ENCODE measurements around the gene MRTFB.
A peak's percentile ranks its signal among the peaks of the same experiment; 100 is the strongest.
"Not testable (repeated sequence)": the region's sequence is repeated elsewhere in the genome, so short reads cannot be mapped to it uniquely, and the experiment has no call there.

The MRTFB gene

DNA sequence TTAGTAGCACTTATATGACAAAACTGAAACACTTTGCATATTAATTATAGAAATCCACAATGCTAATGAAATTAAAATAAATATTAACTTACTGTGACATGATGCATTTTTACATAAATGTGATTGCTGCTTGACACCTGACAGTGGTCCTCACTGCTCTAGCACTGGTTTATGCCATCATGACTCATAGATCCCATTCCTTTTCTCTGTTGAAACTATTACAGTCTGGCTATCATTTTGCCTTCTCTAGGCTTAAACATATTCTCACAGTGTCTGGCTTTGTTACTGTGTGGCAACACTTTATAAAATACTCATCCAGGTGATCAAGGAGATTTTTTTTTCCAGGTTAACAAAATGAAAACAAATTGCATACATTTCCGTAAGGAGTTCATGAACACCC, 108.0 kb downstream of the MRTFB start:
- TF ChIP-seq, protein P1, sequence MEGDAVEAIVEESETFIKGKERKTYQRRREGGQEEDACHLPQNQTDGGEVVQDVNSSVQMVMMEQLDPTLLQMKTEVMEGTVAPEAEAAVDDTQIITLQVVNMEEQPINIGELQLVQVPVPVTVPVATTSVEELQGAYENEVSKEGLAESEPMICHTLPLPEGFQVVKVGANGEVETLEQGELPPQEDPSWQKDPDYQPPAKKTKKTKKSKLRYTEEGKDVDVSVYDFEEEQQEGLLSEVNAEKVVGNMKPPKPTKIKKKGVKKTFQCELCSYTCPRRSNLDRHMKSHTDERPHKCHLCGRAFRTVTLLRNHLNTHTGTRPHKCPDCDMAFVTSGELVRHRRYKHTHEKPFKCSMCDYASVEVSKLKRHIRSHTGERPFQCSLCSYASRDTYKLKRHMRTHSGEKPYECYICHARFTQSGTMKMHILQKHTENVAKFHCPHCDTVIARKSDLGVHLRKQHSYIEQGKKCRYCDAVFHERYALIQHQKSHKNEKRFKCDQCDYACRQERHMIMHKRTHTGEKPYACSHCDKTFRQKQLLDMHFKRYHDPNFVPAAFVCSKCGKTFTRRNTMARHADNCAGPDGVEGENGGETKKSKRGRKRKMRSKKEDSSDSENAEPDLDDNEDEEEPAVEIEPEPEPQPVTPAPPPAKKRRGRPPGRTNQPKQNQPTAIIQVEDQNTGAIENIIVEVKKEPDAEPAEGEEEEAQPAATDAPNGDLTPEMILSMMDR (IDR thresholded peaks at IDR 0.05; ENCODE audit: low read depth, low read length, missing control alignments): no peak
- no peak overlapping the region for H3K27ac ChIP-seq
- H3K27me3 ChIP-seq (replicated peaks): no peaks in the 10 kb centered on the region
- in situ Hi-C loops (cut with HindIII; ENCODE audit: low pct_ligation_motif_present, low sequenced_read_pairs): no loop called here
- H3K4me3 ChIP-seq (ENCODE audit: low read depth, low read length): no peak overlapping the region
- H3K36me3 ChIP-seq (replicated peaks): no peaks in the 10 kb centered on the region
- DNase-seq: no peak

DNA sequence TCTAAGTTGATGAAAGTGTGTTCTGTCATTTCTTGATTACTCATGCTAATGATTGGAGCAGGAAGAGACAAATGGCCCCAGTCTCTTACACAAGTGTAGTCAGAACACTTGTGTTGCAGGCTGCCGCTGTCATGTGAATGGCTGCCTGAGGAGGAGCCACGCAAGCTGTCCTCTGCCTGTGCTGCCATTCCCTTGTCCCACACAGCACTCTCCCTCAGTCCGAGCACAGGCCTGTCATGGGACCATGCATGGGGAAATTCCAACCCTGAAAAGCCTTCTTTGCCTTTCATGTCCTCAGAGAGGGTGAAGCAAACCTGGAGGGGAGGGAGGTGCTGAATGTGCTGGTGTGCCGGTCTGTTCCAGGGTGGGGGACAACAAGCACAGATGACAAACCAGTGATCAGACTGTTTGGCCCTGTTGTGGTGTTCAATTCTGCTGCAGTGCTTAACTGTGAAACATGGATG, 109.4 kb downstream of the MRTFB start:
- TF ChIP-seq, protein P1 (IDR thresholded peaks at IDR 0.05; ENCODE audit: low read depth, low read length, missing control alignments): no peak
- DNase-seq: no peak
- in situ Hi-C loops (cut with HindIII; ENCODE audit: low pct_ligation_motif_present, low sequenced_read_pairs): no loop called here
- Histone ChIP-seq H3K27ac (no peak overlapping the region), H3K4me3 (ENCODE audit: low read depth, low read length) (no peak overlapping the region), H3K36me3 (replicated peaks) (no peaks in the 10 kb centered on the region), H3K27me3 (replicated peaks) (no peaks in the 10 kb centered on the region)

DNA sequence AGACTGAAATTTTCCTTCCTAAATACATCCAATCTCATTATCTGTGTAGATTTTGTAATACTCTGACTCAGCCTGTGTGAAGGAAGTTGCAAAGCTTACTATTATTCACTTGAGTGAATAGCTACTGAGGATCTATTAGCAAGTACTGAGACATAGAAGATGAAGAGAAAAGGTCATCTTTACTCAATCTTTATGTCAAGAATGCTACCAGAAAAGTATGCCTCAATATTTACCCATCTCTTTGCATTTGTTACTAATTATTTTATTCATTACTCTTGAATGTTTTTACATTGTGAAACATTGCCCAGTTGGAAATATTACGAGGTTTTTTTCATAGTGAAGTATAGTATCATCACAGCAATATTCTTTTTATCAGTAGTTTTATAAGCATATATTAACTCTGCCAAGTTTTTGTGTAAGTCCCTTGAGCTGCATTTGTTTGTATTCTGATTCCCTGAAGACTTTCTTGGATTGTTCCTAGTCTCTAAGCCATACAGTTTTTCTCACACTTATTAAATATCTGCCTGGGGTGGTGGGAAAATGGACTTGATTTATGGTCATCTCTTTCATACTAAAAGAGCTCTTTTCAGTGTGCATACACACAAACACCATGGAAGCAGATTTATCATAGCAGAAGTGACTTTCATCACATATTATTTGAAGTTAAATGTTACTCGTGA, 110.4 kb downstream of the MRTFB start:
- peak; percentile 44 for DNase-seq
- in situ Hi-C loops (cut with HindIII; ENCODE audit: low pct_ligation_motif_present, low sequenced_read_pairs): no loop called here
- no peak overlapping the region for H3K27ac ChIP-seq
- TF ChIP-seq, protein P1 (IDR thresholded peaks at IDR 0.05; ENCODE audit: low read depth, low read length, missing control alignments): no peak
- no peaks in the 10 kb centered on the region for H3K36me3 ChIP-seq (replicated peaks)
- H3K4me3 ChIP-seq (ENCODE audit: low read depth, low read length): no peak overlapping the region
- H3K27me3 ChIP-seq (replicated peaks): no peaks in the 10 kb centered on the region

DNA sequence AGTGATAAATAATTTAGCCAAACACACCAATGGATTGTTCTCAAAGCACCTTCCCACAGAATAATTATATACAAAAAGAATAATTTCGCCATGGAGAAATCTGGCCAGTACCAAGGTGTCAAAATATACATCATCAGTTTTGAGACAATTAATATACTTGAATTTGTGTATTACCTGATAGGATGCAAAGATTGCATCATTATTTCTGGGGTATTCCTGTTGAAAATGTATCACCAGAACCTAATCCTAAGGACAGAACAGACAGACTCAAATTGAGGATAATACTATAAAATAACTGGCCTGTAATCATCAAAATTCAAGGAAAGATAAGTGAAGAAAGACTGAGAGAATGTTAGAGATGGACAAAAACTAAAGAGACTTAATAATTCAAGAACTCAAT, 111.9 kb downstream of the MRTFB start:
- Histone ChIP-seq H3K27me3 (replicated peaks) (no peaks in the 10 kb centered on the region), H3K27ac (no peak overlapping the region), H3K36me3 (replicated peaks) (no peaks in the 10 kb centered on the region), H3K4me3 (ENCODE audit: low read depth, low read length) (no peak overlapping the region)
- DNase-seq: no peak
- TF ChIP-seq, protein P1 (IDR thresholded peaks at IDR 0.05; ENCODE audit: low read depth, low read length, missing control alignments): no peak
- in situ Hi-C loops (cut with HindIII; ENCODE audit: low pct_ligation_motif_present, low sequenced_read_pairs): no loop called here

DNA sequence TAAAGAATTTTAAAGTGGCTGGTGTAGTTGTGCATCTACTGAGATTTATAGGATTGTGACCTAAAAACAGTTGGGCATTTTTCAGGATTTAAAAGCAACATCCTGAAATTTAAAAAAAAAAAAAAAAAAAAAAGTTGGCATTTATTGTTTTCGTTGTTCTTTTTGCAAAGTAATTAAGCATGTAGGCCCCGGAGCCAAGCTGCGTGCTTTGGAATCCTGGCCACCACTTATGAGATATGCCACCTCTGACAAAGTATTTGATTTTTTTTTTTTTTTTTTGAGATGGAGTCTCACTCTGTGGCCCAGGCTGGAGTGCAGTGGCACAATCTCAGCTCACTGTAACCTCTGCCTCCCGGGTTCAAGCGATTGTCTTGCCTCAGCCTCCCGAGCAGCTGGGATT, 112.8 kb downstream of the MRTFB start:
- in situ Hi-C loops (cut with HindIII; ENCODE audit: low pct_ligation_motif_present, low sequenced_read_pairs); H3K27ac ChIP-seq; H3K36me3 ChIP-seq (replicated peaks); H3K4me3 ChIP-seq (ENCODE audit: low read depth, low read length); H3K27me3 ChIP-seq (replicated peaks); DNase-seq: not testable (repeated sequence)

DNA sequence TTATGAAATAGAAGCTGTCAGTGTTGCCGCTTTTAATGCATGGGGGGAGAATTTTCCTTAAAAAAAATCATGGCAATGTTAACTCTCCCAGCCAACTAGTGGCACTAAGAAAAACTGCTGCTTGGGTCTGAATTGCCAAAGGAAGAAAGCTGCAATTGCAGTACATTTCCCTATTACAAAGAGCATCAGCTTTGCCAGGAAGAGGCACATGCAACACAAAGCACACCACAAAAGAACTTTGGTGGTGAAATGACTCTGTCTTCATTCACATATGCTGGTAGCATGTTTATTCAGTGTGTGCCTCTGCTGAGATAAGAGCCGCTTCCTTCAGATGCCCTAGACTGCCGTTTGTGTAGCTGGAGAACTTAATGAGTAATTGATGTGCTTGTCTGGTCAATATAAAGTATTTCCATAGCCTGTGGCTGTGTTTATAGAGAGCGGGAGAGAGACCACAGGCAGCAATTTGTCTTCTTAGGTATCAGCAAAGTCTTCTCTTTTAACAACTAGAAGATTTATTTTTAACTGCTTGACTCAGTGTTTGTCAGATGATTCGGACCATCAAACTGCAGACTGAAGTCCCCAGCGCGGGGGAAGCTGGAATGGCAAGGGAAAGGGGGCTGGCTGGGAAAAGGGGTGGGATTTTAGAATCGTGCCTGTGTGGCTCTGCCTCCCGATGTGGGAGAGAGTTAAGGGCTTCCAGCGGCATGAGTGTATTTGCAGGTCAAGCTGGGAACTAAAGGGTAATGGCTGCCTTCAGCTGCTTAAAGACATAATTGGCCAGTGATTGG, 115.1 kb downstream of the MRTFB start:
- peak; percentile 51 for DNase-seq
- TF ChIP-seq, protein P1 (IDR thresholded peaks at IDR 0.05; ENCODE audit: low read depth, low read length, missing control alignments): peak; percentile 75
- Histone ChIP-seq H3K4me3 (ENCODE audit: low read depth, low read length) (peak overlapping the region; percentile 50), H3K27ac (peak overlapping the region; percentile 37), H3K27me3 (replicated peaks) (no peaks in the 10 kb centered on the region), H3K36me3 (replicated peaks) (no peaks in the 10 kb centered on the region)
- in situ Hi-C loops (cut with HindIII; ENCODE audit: low pct_ligation_motif_present, low sequenced_read_pairs): no loop called here
